SU-DHL-6 (cell line): ENCODE measurements around the gene DAGLB.

ENCODE experiments used
- EZH2phosphoT487 ChIP-seq: fragments of 200-600 bp; sonication (generic), shearing (Covaris generic); conservative IDR thresholded peaks from 2 replicates; pipeline ENCODE4 v1.6.1; 2018; ENCODE audit warnings: mild to moderate bottlenecking, antibody characterized with exemption, low read length, moderate library complexity, mixed read lengths
- TF ChIP-seq, protein P1 (sequence below): fragments of 200-600 bp; sonication (generic); IDR thresholded peaks from one replicate; pipeline ENCODE4 v1.5.1; 2017; ENCODE audit warnings: antibody characterized with exemption, mild to moderate bottlenecking, low read length, moderate library complexity; ENCODE audit not compliant: insufficient read depth, poor library complexity, severe bottlenecking

GRCh38 chr7:6387734-6388294 lies 59.9 kb downstream of the DAGLB start:
- TF ChIP-seq, protein P1, sequence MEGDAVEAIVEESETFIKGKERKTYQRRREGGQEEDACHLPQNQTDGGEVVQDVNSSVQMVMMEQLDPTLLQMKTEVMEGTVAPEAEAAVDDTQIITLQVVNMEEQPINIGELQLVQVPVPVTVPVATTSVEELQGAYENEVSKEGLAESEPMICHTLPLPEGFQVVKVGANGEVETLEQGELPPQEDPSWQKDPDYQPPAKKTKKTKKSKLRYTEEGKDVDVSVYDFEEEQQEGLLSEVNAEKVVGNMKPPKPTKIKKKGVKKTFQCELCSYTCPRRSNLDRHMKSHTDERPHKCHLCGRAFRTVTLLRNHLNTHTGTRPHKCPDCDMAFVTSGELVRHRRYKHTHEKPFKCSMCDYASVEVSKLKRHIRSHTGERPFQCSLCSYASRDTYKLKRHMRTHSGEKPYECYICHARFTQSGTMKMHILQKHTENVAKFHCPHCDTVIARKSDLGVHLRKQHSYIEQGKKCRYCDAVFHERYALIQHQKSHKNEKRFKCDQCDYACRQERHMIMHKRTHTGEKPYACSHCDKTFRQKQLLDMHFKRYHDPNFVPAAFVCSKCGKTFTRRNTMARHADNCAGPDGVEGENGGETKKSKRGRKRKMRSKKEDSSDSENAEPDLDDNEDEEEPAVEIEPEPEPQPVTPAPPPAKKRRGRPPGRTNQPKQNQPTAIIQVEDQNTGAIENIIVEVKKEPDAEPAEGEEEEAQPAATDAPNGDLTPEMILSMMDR, result no peak
- no peak for TF ChIP-seq EZH2phosphoT487
